CD14-positive monocyte (primary cell): Measurements from ENCODE around the gene MLXIP. TPM values are rescaled to one million over a fixed set of nuclear protein-coding genes. Genes with fewer than 3 reads are reported as not detected.

Experiments used
- DNase-seq, 3 donors: peaks; one replicate each; pipeline ENCODE4 v3.0.0-alpha.2; 2011 to 2022
- H2AFZ ChIP-seq: 2 replicates; pipeline ENCODE4 v1.6.0; 2012; ENCODE audit warnings: mild to moderate bottlenecking, low read depth, low read length, inconsistent platforms; ENCODE audit not compliant: insufficient read depth, poor library complexity, severe bottlenecking
- H3K27ac ChIP-seq, 2 donors: 1 replicate in 1 of 2; 2 replicates in 1 of 2; pipeline ENCODE4 v1.5.1; 2012 to 2013; ENCODE audit warnings: low read length in 2 of 2, control low read depth in 1 of 2, inconsistent platforms in 1 of 2, low read depth in 1 of 2, mild to moderate bottlenecking in 1 of 2
- H3K27me3 ChIP-seq, 2 donors: one replicate each; pipeline versions ENCODE4 v1.6.0 to v1.6.1; 2011 to 2013; ENCODE audit warnings: low read length in 2 of 2; ENCODE audit not compliant: control insufficient read depth in 2 of 2, insufficient read depth in 2 of 2
- H3K36me3 ChIP-seq, 2 donors: replicated peaks in 1 of 2; 1 replicate in 1 of 2; 2 replicates in 1 of 2; pipeline versions ENCODE4 v1.5.1 to v1.6.1; 2012 to 2013; ENCODE audit warnings: low read length in 2 of 2, control low read depth in 1 of 2, inconsistent platforms in 1 of 2, mild to moderate bottlenecking in 1 of 2; ENCODE audit not compliant: insufficient read depth in 2 of 2, control insufficient read depth in 1 of 2
- H3K4me1 ChIP-seq, 2 donors: 1 replicate in 1 of 2; 2 replicates in 1 of 2; pipeline versions ENCODE4 v1.5.1 to v1.6.1; 2012 to 2013; ENCODE audit warnings: low read length in 2 of 2, control low read depth in 1 of 2, inconsistent platforms in 1 of 2, mild to moderate bottlenecking in 1 of 2, moderate library complexity in 1 of 2; ENCODE audit not compliant: insufficient read depth in 2 of 2, control insufficient read depth in 1 of 2
- H3K4me2 ChIP-seq: replicated peaks from 2 replicates; pipeline ENCODE3; 2012; ENCODE audit warnings: low read length, moderate library complexity, mild to moderate bottlenecking; ENCODE audit not compliant: poor library complexity, severe bottlenecking; ENCODE audit errors: extremely low read depth
- H3K4me3 ChIP-seq, 3 experiments: fragments of 200-600 bp in 1 of 3; sonication (generic) in 1 of 3; replicated peaks in 1 of 3; 1 replicate in 2 of 3; 2 replicates in 1 of 3; pipeline ENCODE4 v1.5.1; 2011 to 2013; ENCODE audit warnings: low read length in 3 of 3, mild to moderate bottlenecking in 3 of 3, control low read depth in 2 of 3, low read depth in 2 of 3, inconsistent platforms in 1 of 3, moderate library complexity in 1 of 3
- H3K79me2 ChIP-seq: 2 replicates; pipeline ENCODE4 v1.6.0; 2012; ENCODE audit warnings: mild to moderate bottlenecking, control low read depth, inconsistent platforms, low read length, moderate library complexity; ENCODE audit not compliant: insufficient read depth
- H3K9ac ChIP-seq: 2 replicates; pipeline ENCODE4 v1.6.0; 2017; ENCODE audit warnings: low read length, mild to moderate bottlenecking; ENCODE audit not compliant: insufficient read depth, poor library complexity, severe bottlenecking
- H3K9me3 ChIP-seq, 2 donors: replicated peaks in 1 of 2; 1 replicate in 1 of 2; 2 replicates in 1 of 2; pipeline versions ENCODE4 v1.5.1 to v1.6.1; 2012 to 2013; ENCODE audit warnings: low read length in 2 of 2, control low read depth in 1 of 2; ENCODE audit not compliant: control insufficient read depth in 1 of 2, insufficient read depth in 1 of 2
- H4K20me1 ChIP-seq: 2 replicates; pipeline ENCODE4 v1.6.0; 2012; ENCODE audit warnings: mild to moderate bottlenecking, low read length, control low read depth, moderate library complexity; ENCODE audit not compliant: insufficient read depth
- H3K27ac Mint-ChIP-seq, 7 donors: one replicate each; pipeline ENCODE4 v1.8.0; 2020; ENCODE audit warnings: mild to moderate bottlenecking in 7 of 7, mixed read lengths in 7 of 7, moderate library complexity in 6 of 7, inconsistent platforms in 2 of 7
- H3K27me3 Mint-ChIP-seq, 3 donors: one replicate each; pipeline ENCODE4 v1.8.0; 2021 to 2022; ENCODE audit warnings: low read depth in 3 of 3, mild to moderate bottlenecking in 3 of 3, mixed read lengths in 3 of 3, moderate library complexity in 3 of 3, inconsistent platforms in 1 of 3
- H3K36me3 Mint-ChIP-seq, 2 donors: one replicate each; pipeline ENCODE4 v1.8.0; 2020; ENCODE audit warnings: mixed read lengths in 2 of 2, inconsistent platforms in 1 of 2, mild to moderate bottlenecking in 1 of 2
- H3K4me1 Mint-ChIP-seq: one replicate; pipeline ENCODE4 v1.8.0; 2020; ENCODE audit warnings: mild to moderate bottlenecking, mixed read lengths
- H3K4me3 Mint-ChIP-seq, 2 donors: one replicate each; pipeline ENCODE4 v1.8.0; 2020; ENCODE audit warnings: mild to moderate bottlenecking in 2 of 2, mixed read lengths in 2 of 2, moderate library complexity in 1 of 2
- H3K9me3 Mint-ChIP-seq, 7 donors: one replicate each; pipeline ENCODE4 v1.8.0; 2020 to 2022; ENCODE audit warnings: mixed read lengths in 7 of 7, mild to moderate bottlenecking in 6 of 7, moderate library complexity in 6 of 7, inconsistent platforms in 2 of 7
- WGBS: methylation state at CpG from one replicate; pipeline ENCODE4 v1.1.5; 2013; ENCODE audit warnings: missing lambda C conversion rate; ENCODE audit not compliant: insufficient coverage; 5-methylcytosine and 5-hydroxymethylcytosine counted together
- intact Hi-C, 2 donors: fragments of 100-400 bp; cut with micrococcal nuclease; formaldehyde crosslinking; loops; one replicate each; pipeline versions ENCODE4 v1.15.0 to v1.15.1; 2023
- polyA plus RNA-seq, 3 donors: library from polyadenylated mRNA; depleted of rRNA in 1 of 3; unstranded in 2 of 3; stranded (reverse) in 1 of 3; fragments of 300-500 nt in 2 of 3; fragments of >200 nt in 1 of 3; fragmentation: Illumina TruSeq in 2 of 3; gene quantifications; 1 replicate in 2 of 3; 2 replicates in 1 of 3; pipeline ENCODE4 v1.2.3, GENCODE V29; 2012 to 2021
- TF ChIP-seq, protein P1 (sequence below): fragments of 200-600 bp; IDR thresholded peaks from one replicate; pipeline ENCODE4 v1.8.0; 2022; ENCODE audit warnings: antibody characterized with exemption, mild to moderate bottlenecking

The MLXIP gene
- polyA plus RNA-seq, 3 donors: 4.5 to 44.8 (median 4.6) TPM

DNA sequence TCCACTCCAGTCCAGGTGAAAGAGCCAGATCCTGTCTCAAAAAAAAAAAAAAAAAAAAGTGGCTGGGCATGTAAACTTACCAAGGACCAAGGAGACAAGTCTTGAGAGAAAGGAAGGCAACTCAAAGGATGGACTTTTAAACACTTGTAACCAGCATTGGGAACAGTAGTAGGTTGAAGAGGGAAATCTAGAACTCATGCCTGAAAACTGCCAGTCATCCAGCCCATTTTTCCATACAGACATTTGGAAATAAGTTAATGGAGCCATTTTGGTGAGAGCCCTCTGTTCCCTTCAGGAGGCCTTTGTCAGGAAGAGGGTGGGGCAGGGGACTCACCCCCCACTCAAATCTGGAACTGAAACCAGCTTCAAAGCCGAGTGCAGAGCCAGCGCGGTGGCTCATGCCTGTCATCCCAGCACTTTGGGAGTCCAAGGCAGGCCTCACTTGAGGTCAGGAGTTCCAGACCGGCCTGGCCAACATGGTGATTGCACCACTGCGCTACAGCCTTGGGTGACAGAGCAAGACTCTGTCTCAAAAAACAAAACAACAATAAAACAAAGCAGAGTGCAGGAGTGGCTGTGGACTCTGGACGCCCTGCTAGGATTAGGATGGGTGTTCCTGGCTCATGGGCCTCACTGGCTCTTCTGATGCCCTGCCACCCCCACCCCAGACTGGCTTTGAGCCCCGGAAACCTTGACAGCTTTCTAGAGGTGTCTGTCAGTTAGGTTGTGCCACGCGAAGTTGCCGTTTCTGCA, 1.6 kb upstream of the MLXIP start:
- peak; percentile 42 to 76 (median 66) for DNase-seq
- peak overlapping the region; percentile 100 for H3K4me2 ChIP-seq

DNA sequence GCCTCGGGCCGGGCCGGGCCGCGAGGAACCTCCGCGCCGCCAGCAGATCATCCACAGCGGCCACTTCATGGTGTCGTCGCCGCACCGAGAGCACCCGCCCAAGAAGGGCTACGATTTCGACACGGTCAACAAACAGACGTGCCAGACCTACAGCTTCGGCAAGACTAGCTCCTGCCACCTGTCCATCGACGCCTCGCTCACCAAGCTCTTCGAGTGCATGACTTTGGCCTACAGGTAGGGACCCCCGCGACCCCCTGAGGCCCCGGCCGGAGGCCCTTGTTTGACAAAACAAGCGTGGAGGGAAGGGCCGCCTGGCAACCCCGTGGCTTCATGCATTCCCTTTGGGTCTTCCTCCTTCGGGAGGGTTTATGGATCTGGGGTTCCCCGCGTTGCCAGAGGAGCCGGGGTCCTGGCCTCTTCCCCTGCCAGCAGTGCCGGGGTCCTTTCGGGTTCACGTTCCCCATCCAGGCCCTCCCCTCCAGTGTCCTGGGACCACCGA, 526 bp downstream of the MLXIP start:
- TF ChIP-seq, protein P1, sequence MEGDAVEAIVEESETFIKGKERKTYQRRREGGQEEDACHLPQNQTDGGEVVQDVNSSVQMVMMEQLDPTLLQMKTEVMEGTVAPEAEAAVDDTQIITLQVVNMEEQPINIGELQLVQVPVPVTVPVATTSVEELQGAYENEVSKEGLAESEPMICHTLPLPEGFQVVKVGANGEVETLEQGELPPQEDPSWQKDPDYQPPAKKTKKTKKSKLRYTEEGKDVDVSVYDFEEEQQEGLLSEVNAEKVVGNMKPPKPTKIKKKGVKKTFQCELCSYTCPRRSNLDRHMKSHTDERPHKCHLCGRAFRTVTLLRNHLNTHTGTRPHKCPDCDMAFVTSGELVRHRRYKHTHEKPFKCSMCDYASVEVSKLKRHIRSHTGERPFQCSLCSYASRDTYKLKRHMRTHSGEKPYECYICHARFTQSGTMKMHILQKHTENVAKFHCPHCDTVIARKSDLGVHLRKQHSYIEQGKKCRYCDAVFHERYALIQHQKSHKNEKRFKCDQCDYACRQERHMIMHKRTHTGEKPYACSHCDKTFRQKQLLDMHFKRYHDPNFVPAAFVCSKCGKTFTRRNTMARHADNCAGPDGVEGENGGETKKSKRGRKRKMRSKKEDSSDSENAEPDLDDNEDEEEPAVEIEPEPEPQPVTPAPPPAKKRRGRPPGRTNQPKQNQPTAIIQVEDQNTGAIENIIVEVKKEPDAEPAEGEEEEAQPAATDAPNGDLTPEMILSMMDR: no peak
- peaks cover 0 to 3% (median 0%) of the 10 kb centered on the region in 7 donors for H3K9me3 Mint-ChIP-seq
- Histone ChIP-seq H3K9me3 (no peaks in the 10 kb centered on the region), H3K36me3 (peaks cover 0 to 8% of the 10 kb centered on the region in 2 donors), H3K4me1 (peaks cover 61 to 71% of the 10 kb centered on the region in 2 donors), H3K27me3 (no peaks in the 10 kb centered on the region), H3K79me2 (peaks cover 59% of the 10 kb centered on the region), H3K4me2 (peak overlapping the region; percentile 100), H2AFZ (peak overlapping the region; percentile 53), H3K27ac (peak overlapping the region; percentile 72 to 93), H3K9ac (peak overlapping the region; percentile 72), H4K20me1 (peaks cover 51% of the 10 kb centered on the region), H3K4me3 (peak overlapping the region; percentile 67 to 98 (median 86))
- peaks cover 6 to 7% of the 10 kb centered on the region in 2 donors for H3K36me3 Mint-ChIP-seq
- peaks cover 70% of the 10 kb centered on the region for H3K4me1 Mint-ChIP-seq
- H3K27me3 Mint-ChIP-seq: no peaks in the 10 kb centered on the region
- 0% methylated on average over 37 of the region's 38 CpGs for WGBS
- peak overlapping the region; percentile 97 to 98 for H3K4me3 Mint-ChIP-seq
- intact Hi-C loops: no loop called here
- peak overlapping the region; percentile 91 to 98 (median 96) for H3K27ac Mint-ChIP-seq
- peak in 2 of 3 donors; percentile 22 to 44 for DNase-seq

More for the DNA sequence above, 1.6 kb upstream of the MLXIP start:
- Mint-ChIP-seq H3K9me3 (peaks cover 0 to 3% (median 0%) of the 10 kb centered on the region in 7 donors), H3K27me3 (peaks cover 0 to 3% (median 1%) of the 10 kb centered on the region in 3 donors), H3K27ac (peak overlapping the region in 6 of 7 donors; percentile 14 to 72 (median 60)), H3K36me3 (no peaks in the 10 kb centered on the region), H3K4me3 (peak overlapping the region; percentile 21 to 77), H3K4me1 (peaks cover 48% of the 10 kb centered on the region)
- Histone ChIP-seq H3K4me1 (peaks cover 39 to 50% of the 10 kb centered on the region in 2 donors), H3K27me3 (no peaks in the 10 kb centered on the region), H3K36me3 (no peaks in the 10 kb centered on the region), H3K9ac (peak overlapping the region; percentile 6), H3K4me3 (peak overlapping the region in 1 of 3 experiments; percentile 98), H3K27ac (peak overlapping the region in 1 of 2 donors; percentile 22), H4K20me1 (peaks cover 30% of the 10 kb centered on the region), H3K79me2 (peaks cover 37% of the 10 kb centered on the region), H3K9me3 (no peaks in the 10 kb centered on the region), H2AFZ (peak overlapping the region; percentile 51)
- TF ChIP-seq, protein P1: no peak
- WGBS: 0% methylated on average over 3 of the region's 10 CpGs
- intact Hi-C loops: no loop called here
